Cerebellar cortex (tissue), 1 donor: ENCODE measurements around the gene RNPEPL1.
"Not testable (repeated sequence)": the region's sequence is repeated elsewhere in the genome, so short reads cannot be mapped to it uniquely, and the experiment has no call there.

Experiments
- DNase-seq: peaks from one replicate; pipeline ENCODE4 v3.0.0-alpha.2; 2015; ENCODE audit warnings: low spot score

Gene RNPEPL1

GRCh38 chr2:240567872-240568677, at the start of gene RNPEPL1:
RNPEPL1 (plus strand) TSS chr2:240568484; CDS start chr2:240568587, 103 bp downstream.
- DNase-seq, result peak; percentile 44

GRCh38 chr2:240518981-240519380, 49.3 kb upstream of the RNPEPL1 start:
- DNase-seq, result no peak

GRCh38 chr2:240519396-240520129, 48.7 kb upstream of the RNPEPL1 start:
- DNase-seq, result no peak

GRCh38 chr2:240520130-240520973, 47.9 kb upstream of the RNPEPL1 start:
- no peak for DNase-seq

GRCh38 chr2:240520974-240521350, 47.3 kb upstream of the RNPEPL1 start:
- DNase-seq, result no peak

GRCh38 chr2:240521885-240522284, 46.4 kb upstream of the RNPEPL1 start:
- not testable (repeated sequence) for DNase-seq

- no peak for DNase-seq
Observed at GRCh38 chr2:240522406-240522805, 45.9 kb upstream of the RNPEPL1 start.

GRCh38 chr2:240523451-240524281, 44.6 kb upstream of the RNPEPL1 start:
- no peak for DNase-seq

- DNase-seq, result no peak
Observed at GRCh38 chr2:240524963-240525718, 43.1 kb upstream of the RNPEPL1 start.

GRCh38 chr2:240525802-240526201, 42.5 kb upstream of the RNPEPL1 start:
- no peak for DNase-seq

GRCh38 chr2:240526521-240526920, 41.8 kb upstream of the RNPEPL1 start:
- DNase-seq, result no peak

GRCh38 chr2:240527153-240527750, 41.0 kb upstream of the RNPEPL1 start:
- DNase-seq, result no peak

- no peak for DNase-seq
Observed at GRCh38 chr2:240528406-240529040, 39.8 kb upstream of the RNPEPL1 start.

GRCh38 chr2:240529344-240529999, 38.8 kb upstream of the RNPEPL1 start:
- DNase-seq, result no peak

GRCh38 chr2:240530181-240530580, 38.1 kb upstream of the RNPEPL1 start:
- DNase-seq, result no peak

- no peak for DNase-seq
Observed at GRCh38 chr2:240531038-240531437, 37.2 kb upstream of the RNPEPL1 start.

- DNase-seq, result peak; percentile 3
Observed at GRCh38 chr2:240532031-240532775, 36.1 kb upstream of the RNPEPL1 start.

GRCh38 chr2:240538031-240538780, 30.1 kb upstream of the RNPEPL1 start:
- DNase-seq, result no peak
